HL-60 (cell line): Measurements from ENCODE around the gene SOCS6.

ENCODE experiments used
- DNase-seq, 2 experiments: peaks; one replicate each; pipeline ENCODE4 v3.0.0-alpha.2; 2010 to 2020; ENCODE audit warnings: low read depth in 1 of 2, low spot score in 1 of 2
- H3K27ac ChIP-seq: fragments of 250-450 bp; sonication (Bioruptor Pico); replicated peaks from 2 replicates; pipeline ENCODE4 v1.5.1; 2020; ENCODE audit warnings: mild to moderate bottlenecking, moderate library complexity
- H3K27me3 ChIP-seq: fragments of 250-450 bp; sonication (Bioruptor Pico); 2 replicates; pipeline ENCODE4 v1.5.1; 2021; ENCODE audit warnings: mild to moderate bottlenecking, moderate library complexity; ENCODE audit not compliant: insufficient read depth, poor library complexity, severe bottlenecking
- H3K4me3 ChIP-seq: replicated peaks from 2 replicates; pipeline ENCODE4 v1.5.1; 2011; ENCODE audit warnings: mild to moderate bottlenecking, control low read depth, low read length; ENCODE audit not compliant: insufficient read depth
- CTCF ChIP-seq: IDR thresholded peaks from one replicate; pipeline ENCODE4 v1.5.1; 2011; ENCODE audit warnings: low read length, control low read depth, inconsistent platforms; ENCODE audit not compliant: insufficient read depth
- GABPA ChIP-seq: IDR thresholded peaks from 2 replicates; pipeline ENCODE4 v1.6.1; 2012; ENCODE audit warnings: low read depth
- POLR2AphosphoS5 ChIP-seq: IDR thresholded peaks from 2 replicates; pipeline ENCODE4 v1.6.1; 2012; ENCODE audit warnings: low read depth
- REST ChIP-seq: IDR thresholded peaks from 2 replicates; pipeline ENCODE4 v1.6.1; 2012; ENCODE audit warnings: low read depth; ENCODE audit not compliant: insufficient replicate concordance
- SPI1 ChIP-seq: IDR thresholded peaks from 2 replicates; pipeline ENCODE4 v1.6.1; 2012; ENCODE audit warnings: low read depth, mild to moderate bottlenecking, borderline replicate concordance

SOCS6 gene

GRCh38 chr18:70333757-70334156 is 44.9 kb downstream of the SOCS6 start:
- TF ChIP-seq GABPA (no peak), SPI1 (no peak), REST (no peak), POLR2AphosphoS5 (no peak), CTCF (no peak)
- no peak overlapping the region for H3K4me3 ChIP-seq
- DNase-seq: no peak
- H3K27me3 ChIP-seq: no peaks in the 10 kb centered on the region
- H3K27ac ChIP-seq: no peak overlapping the region

GRCh38 chr18:70334264-70334663 is 45.4 kb downstream of the SOCS6 start:
- no peaks in the 10 kb centered on the region for H3K27me3 ChIP-seq
- DNase-seq: no peak
- no peak overlapping the region for H3K27ac ChIP-seq
- no peak for TF ChIP-seq CTCF
- no peak for TF ChIP-seq POLR2AphosphoS5
- no peak for TF ChIP-seq GABPA
- no peak for TF ChIP-seq REST
- TF ChIP-seq SPI1: no peak
- no peak overlapping the region for H3K4me3 ChIP-seq

GRCh38 chr18:70334728-70335329 is 46.0 kb downstream of the SOCS6 start:
- TF ChIP-seq CTCF: no peak
- no peak for TF ChIP-seq POLR2AphosphoS5
- no peak for TF ChIP-seq GABPA
- no peak for TF ChIP-seq SPI1
- no peak for TF ChIP-seq REST
- Histone ChIP-seq H3K27me3 (no peaks in the 10 kb centered on the region), H3K4me3 (no peak overlapping the region), H3K27ac (no peak overlapping the region)
- DNase-seq: no peak
